NCI-H1694 (cell line): ENCODE data around the gene DIP2A.
A peak's percentile ranks its signal among the peaks of the same experiment; 100 is the strongest.
"Not testable (repeated sequence)": the region's sequence is repeated elsewhere in the genome, so short reads cannot be mapped to it uniquely, and the experiment has no call there.

Experiments used
- DNase-seq: peaks from one replicate; lab custom pipeline; 2025; lab: John Stamatoyannopoulos, UW

DIP2A gene

GRCh38 chr21:46482225-46482845 lies 23.6 kb downstream of the DIP2A start:
- DNase-seq: no peak

DNA sequence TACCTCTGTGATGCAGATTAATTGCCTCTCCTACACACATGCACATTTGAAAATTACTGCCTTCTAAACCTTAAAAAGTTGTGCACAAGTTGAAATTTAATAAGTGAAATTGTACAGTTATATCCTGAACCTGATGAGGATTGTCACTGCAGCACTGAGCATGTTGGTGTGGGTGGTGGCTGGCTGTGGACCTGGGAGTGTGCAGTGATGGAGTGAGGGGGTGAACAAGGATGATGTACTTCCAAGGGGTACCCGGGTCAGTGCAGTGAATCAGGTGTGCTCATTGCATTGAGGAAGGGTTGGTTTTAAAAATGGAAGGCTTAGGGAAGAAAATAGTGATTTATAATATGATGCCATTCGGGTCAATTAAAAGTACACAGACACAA lies 24.1 kb downstream of the DIP2A start:
- DNase-seq: no peak

DNA sequence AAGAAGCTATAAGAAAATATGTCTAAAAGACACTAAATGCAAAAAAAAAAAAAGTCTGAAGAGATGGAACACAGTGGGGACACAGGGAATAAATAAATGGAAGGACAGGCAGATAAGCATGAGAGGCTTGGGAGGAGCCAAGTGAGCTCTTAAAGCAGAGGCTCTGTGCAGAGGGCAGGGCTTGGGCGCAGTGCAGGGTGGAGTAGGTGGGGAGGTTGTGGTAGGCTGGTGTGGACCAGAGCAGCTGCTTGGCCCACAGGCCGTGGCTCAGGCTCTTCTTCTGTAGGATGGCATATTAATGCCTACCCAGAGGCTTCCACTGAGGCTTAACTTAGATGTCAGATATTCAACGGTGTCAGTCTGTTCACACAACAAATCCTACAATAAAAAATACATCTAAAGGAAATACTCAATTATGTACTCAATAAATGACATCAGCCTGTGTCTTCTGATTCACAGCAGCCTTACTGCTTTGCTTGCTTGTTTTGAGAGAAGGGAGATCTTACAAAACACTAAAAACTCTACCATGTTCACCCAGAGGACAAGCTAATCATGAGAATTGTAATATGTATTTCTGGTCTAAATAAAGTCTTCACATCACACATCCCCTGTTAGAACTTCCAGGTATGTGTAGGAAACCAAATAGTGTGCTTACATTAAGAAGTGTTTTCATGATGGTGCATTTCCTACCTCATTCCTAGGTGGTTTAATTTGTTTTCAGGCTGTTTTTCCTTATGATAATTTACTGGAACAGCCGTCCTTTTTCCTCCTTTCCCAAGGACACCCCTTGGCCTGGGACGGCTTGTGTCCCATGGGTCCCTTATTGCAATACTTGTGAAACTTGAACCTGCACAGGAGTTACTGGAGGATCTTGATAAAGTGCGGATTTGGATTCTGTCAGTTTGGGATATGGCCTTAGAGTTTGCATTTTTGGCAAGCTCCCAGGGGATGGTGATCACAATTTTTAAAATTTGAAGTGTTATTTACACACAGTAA lies 24.9 kb downstream of the DIP2A start:
- DNase-seq: no peak

- DNase-seq: peak; percentile 71
Observed at GRCh38 chr21:46486481-46487126, 27.9 kb downstream of the DIP2A start.

- DNase-seq: no peak
Observed at GRCh38 chr21:46489162-46489663, 30.5 kb downstream of the DIP2A start.

DNA sequence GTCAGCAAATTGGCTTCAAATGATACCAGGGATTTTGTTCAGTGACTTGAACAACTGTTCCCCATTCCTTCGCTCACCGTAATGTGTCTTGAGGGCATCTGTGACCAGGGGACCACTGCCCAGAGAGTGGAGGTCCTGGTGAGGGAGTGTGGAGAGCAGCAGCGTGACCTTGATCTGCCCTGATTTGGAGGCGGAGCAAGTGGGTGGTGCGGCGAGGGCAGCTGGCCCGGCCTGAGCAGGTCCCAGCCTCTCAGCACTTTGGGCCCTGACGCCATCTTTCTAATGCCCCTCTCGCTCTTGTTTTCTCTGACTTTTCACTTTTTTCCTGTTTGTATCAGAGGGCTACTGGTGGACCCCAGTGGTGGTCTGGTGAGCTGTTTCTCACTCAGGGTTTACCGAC lies 31.1 kb downstream of the DIP2A start:
- no peak for DNase-seq

DNA sequence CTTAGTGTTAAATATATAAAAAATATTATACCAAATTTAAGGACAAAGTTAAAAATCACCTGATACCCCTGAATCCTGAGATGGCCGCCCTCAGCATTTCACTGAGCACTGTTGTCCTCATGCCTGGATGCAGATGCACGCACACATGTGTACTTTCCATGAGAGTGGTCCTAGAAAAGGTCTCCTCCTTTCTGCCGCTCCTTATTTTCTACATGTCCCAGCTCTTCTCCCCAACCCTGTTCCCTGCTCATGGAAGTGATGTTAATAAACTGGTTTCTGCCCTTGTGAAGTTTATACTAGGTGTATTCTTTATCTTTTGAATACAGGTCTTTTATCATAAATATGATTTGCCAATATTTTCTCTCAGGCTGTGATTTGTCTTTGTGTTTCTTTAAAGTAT lies 32.9 kb downstream of the DIP2A start:
- DNase-seq: no peak

DNA sequence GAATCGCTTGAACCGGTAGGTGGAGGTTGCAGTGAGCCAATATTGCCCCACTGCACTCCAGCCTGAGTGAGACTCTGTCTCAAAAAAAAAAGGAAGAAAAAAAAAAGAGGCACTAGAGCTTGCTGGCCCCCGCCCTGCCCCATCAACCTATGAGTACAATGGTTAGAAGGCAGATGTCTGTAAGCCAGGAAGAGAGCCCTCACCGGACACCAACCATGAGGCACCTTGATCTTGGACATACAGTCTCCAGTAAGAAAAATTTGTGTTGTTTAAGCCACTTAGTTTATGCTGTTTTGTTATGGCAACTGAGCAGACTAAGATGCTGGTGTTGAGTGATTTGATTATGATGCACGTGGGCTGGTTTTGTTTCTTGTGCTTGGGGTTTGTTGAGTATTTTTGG lies 34.2 kb downstream of the DIP2A start:
- DNase-seq: no peak

DNA sequence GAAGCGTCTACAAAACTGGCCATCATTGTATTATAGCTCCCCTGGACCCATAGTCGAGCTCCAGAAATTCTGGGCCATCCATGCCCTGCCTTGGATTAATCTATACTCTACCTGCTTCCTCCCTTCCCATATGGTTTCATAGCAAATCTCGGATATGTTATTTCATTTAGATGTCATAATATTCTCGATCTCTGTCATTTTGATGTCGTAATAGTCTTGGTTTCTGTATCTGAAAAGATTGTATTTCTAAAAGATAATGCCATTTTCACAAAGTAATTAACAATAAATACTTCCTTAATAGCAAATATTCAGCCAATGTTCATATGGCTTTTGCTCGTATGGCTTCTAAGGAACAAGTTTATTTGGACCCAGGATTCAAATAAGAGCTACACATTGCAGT lies 35.1 kb downstream of the DIP2A start:
- no peak for DNase-seq

- no peak for DNase-seq
Observed at GRCh38 chr21:46498335-46499050, 39.8 kb downstream of the DIP2A start.

GRCh38 chr21:46500224-46500861 lies 41.7 kb downstream of the DIP2A start:
- DNase-seq: no peak

DNA sequence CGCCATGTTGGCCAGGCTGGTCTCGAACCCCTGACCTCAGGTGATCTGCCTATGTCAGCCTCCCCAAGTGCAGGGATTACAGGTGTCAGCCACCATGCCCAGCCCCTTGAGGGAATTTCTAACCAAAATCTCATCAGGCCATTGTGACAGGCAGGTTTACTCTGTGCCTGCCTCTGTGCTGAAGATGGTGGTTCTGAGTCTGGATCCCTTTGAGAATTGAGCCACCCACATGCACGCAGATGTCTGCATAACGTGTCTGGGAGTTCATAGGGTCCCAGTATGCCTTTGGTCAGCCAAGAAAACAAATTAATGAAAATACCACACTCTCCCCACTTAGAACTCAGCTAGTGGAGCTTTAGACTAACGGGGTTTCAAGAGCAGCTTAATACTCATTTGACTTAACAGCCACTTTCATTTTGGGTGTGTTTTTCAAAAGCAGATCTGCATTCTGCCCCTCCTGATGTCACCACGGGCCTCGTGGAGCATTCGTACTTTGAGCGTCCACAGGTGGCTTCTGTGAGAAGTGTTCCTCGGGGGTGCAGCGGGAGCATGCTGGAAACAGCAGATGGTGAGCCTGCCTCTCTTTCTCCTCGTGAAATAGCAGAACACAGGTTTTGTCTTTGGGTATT lies 45.3 kb downstream of the DIP2A start:
- DNase-seq: no peak

- DNase-seq: no peak
Observed at GRCh38 chr21:46504666-46505065, 46.0 kb downstream of the DIP2A start.

DNA sequence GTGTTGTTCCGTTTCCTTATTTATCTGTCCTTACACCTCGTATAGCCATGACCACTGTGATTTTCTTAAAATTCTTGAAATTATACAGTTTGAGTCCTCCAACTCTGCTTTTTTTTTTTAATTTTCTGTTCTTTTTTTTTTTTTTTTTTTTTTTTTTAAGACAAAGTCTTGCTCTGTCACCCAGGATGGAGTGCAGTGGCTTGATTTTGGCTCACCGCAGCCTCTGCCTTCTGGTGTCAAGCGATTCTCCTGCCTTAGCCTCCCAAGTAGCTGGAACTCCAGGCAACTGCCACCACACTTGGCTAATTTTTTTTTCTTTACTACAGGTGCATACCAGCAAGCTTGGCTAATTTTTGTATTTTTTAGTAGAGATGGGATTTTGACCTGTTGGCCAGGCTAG lies 48.9 kb downstream of the DIP2A start:
- no peak for DNase-seq

DNA sequence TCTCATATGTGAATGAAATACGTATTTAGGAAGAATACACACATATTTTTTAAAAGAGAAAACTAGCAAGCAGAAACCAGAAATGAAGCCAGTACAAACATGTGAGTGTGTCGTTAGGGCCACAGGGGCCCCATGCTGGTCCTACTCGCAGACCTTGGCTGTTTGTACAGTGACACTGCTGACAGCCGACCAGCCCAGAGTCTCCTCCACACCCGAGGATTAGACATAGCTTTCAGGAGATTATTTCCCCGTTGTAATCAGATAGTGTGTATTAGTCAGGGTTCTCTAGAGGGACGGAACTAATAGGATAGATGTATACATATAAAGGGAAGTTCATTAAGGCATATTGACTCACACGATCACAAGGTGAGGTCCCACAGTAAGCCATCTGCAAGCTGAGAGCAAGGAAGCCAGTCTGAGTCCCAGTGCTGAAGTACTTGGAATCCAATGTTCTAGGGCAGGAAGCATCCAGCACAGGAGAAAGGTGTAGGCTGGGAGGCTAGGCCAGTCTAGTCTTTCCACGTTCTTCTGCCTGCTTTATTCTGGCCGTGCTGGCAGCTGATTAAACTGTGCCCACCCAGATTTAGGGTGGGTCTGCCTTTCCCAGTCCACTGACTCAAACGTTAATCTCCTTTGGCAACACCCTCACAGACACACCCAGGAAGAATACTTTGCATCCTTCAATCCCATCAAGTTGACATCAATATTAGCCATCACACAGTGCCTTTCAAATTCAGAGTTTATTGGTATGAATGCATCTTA lies 51.2 kb downstream of the DIP2A start:
- no peak for DNase-seq

DNA sequence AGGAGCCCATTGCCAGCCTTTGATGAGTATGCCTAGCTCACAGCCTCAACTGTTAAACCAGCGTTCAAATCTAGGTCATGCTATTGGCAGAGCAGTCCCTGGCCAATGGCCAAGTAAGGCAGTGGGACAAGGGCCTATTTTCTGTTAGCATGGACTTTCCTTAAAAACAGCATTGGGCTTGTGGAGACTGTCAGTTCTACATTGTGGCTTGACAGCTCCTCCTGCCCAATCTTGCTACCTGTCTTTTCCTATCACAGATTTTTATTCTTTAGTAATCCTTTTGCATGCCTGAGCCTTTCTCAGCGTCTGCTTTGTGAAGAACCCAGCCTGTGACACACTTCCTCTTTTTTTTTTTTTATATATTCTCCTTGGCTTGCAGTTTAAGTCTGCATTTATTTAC lies 56.4 kb downstream of the DIP2A start:
- no peak for DNase-seq

- DNase-seq: no peak
Observed at GRCh38 chr21:46516068-46516467, 57.4 kb downstream of the DIP2A start.

DNA sequence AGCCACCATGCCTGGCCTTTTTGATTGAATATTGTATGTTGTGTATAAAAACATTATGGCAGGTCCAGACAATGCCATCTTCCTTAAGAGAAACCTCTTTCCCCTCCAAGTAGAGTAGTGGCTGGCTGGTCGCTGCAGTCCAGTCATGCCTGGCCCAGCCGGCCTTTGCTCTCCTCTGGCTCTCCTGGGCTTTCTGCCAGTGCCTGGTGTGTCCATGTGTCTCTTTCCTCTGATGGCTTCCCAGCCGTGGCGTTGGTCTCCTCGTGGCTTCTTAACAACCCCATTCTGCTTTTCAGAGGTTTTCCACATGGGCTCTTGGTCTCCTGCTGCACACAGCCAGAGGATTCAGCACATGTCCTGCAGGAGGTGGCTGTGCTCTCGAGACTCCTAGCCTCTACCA lies 58.7 kb downstream of the DIP2A start:
- no peak for DNase-seq

GRCh38 chr21:46518983-46519583 lies 60.4 kb downstream of the DIP2A start:
- DNase-seq: no peak

DNA sequence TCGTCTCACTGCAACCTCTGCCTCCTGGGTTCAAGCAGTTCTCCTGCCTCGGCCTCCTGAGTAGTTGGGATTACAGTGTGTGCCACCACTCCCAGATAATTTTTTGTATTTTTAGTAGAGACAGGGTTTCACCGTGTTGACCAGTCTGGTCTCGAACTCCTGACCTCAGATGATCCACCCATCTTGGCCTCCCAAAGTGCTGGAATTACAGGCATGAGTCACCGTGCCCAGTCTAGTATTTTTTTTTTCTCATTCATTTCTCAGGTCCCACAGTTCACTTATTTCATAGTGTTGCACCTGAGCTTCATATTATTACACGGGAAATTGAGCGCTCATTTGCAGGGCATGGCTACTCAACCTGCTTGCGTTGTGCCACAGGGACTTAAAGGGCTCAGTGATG lies 68.7 kb downstream of the DIP2A start:
- DNase-seq: not testable (repeated sequence)
